ENCODE data around the gene B3GNT3. TPM values are rescaled to one million over a fixed set of nuclear protein-coding genes. Genes with fewer than 3 reads are reported as not detected.

Gene B3GNT3
- total RNA-seq, 3 donors from 2014 or later = 0.38 to 0.52 (median 0.45) TPM

GRCh38 chr19:17829855-17830566 is 35.1 kb downstream of the B3GNT3 start:
- no peak overlapping the region for H3K4me3 Mint-ChIP-seq
- peaks cover 41% of the 10 kb centered on the region for H3K36me3 Mint-ChIP-seq (ENCODE audit: insufficient read depth)
- H3K9me3 Mint-ChIP-seq = no peaks in the 10 kb centered on the region
- DNase-seq (no peak), ATAC-seq (no peak)
- no peaks in the 10 kb centered on the region for H3K27me3 Mint-ChIP-seq (ENCODE audit: low read depth)
- H3K4me1 Mint-ChIP-seq (ENCODE audit: low read depth) = no peaks in the 10 kb centered on the region

- DNase-seq = no peak
- Mint-ChIP-seq H3K4me1 (ENCODE audit: low read depth) (peaks cover 4% of the 10 kb centered on the region), H3K4me3 (no peak overlapping the region), H3K27me3 (ENCODE audit: low read depth) (no peaks in the 10 kb centered on the region), H3K36me3 (ENCODE audit: insufficient read depth) (peaks cover 46% of the 10 kb centered on the region), H3K9me3 (no peaks in the 10 kb centered on the region)
- peak; percentile 84 to 88 for ATAC-seq
Observed at GRCh38 chr19:17830567-17831418, 35.9 kb downstream of the B3GNT3 start.

GRCh38 chr19:17831419-17831888 is 36.5 kb downstream of the B3GNT3 start:
- Mint-ChIP-seq H3K4me1 (ENCODE audit: low read depth) (peaks cover 9% of the 10 kb centered on the region), H3K36me3 (ENCODE audit: insufficient read depth) (peaks cover 47% of the 10 kb centered on the region), H3K4me3 (no peak overlapping the region), H3K9me3 (no peaks in the 10 kb centered on the region), H3K27me3 (ENCODE audit: low read depth) (no peaks in the 10 kb centered on the region)
- ATAC-seq = no peak
- no peak for DNase-seq

GRCh38 chr19:17832443-17833208 is 37.7 kb downstream of the B3GNT3 start:
- H3K36me3 Mint-ChIP-seq (ENCODE audit: insufficient read depth) = peaks cover 48% of the 10 kb centered on the region
- DNase-seq (no peak), ATAC-seq (no peak)
- H3K4me3 Mint-ChIP-seq = no peak overlapping the region
- H3K9me3 Mint-ChIP-seq = no peaks in the 10 kb centered on the region
- H3K27me3 Mint-ChIP-seq (ENCODE audit: low read depth) = no peaks in the 10 kb centered on the region
- peaks cover 12% of the 10 kb centered on the region for H3K4me1 Mint-ChIP-seq (ENCODE audit: low read depth)

GRCh38 chr19:17834350-17835181 is 39.6 kb downstream of the B3GNT3 start:
- no peak for ATAC-seq
- Mint-ChIP-seq H3K36me3 (ENCODE audit: insufficient read depth) (peaks cover 52% of the 10 kb centered on the region), H3K4me3 (no peak overlapping the region)

GRCh38 chr19:17835182-17836006 is 40.5 kb downstream of the B3GNT3 start:
- Mint-ChIP-seq H3K36me3 (ENCODE audit: insufficient read depth) (peaks cover 53% of the 10 kb centered on the region), H3K27me3 (ENCODE audit: low read depth) (no peaks in the 10 kb centered on the region), H3K4me3 (no peak overlapping the region), H3K9me3 (no peaks in the 10 kb centered on the region), H3K4me1 (ENCODE audit: low read depth) (peaks cover 15% of the 10 kb centered on the region)
- no peak for ATAC-seq
- DNase-seq = no peak

More at GRCh38 chr19:17834350-17835181, 39.6 kb downstream of the B3GNT3 start:
- H3K4me1 Mint-ChIP-seq (ENCODE audit: low read depth) = peaks cover 15% of the 10 kb centered on the region
- no peak for DNase-seq
- no peaks in the 10 kb centered on the region for H3K9me3 Mint-ChIP-seq
- no peaks in the 10 kb centered on the region for H3K27me3 Mint-ChIP-seq (ENCODE audit: low read depth)

GRCh38 chr19:17836530-17836929 is 41.6 kb downstream of the B3GNT3 start:
- no peaks in the 10 kb centered on the region for H3K9me3 Mint-ChIP-seq
- H3K4me3 Mint-ChIP-seq = no peak overlapping the region
- peaks cover 18% of the 10 kb centered on the region for H3K4me1 Mint-ChIP-seq (ENCODE audit: low read depth)
- H3K36me3 Mint-ChIP-seq (ENCODE audit: insufficient read depth) = peaks cover 51% of the 10 kb centered on the region
- no peaks in the 10 kb centered on the region for H3K27me3 Mint-ChIP-seq (ENCODE audit: low read depth)
- DNase-seq = no peak
- ATAC-seq = no peak

- Mint-ChIP-seq H3K27me3 (ENCODE audit: low read depth) (no peaks in the 10 kb centered on the region), H3K4me1 (ENCODE audit: low read depth) (peaks cover 18% of the 10 kb centered on the region), H3K4me3 (no peak overlapping the region), H3K36me3 (ENCODE audit: insufficient read depth) (peaks cover 38% of the 10 kb centered on the region), H3K9me3 (no peaks in the 10 kb centered on the region)
- DNase-seq (no peak), ATAC-seq (no peak)
Observed at GRCh38 chr19:17837972-17838371, 43.0 kb downstream of the B3GNT3 start.

- Mint-ChIP-seq H3K4me3 (no peak overlapping the region), H3K36me3 (ENCODE audit: insufficient read depth) (peaks cover 43% of the 10 kb centered on the region), H3K27me3 (ENCODE audit: low read depth) (no peaks in the 10 kb centered on the region), H3K9me3 (no peaks in the 10 kb centered on the region), H3K4me1 (ENCODE audit: low read depth) (peaks cover 35% of the 10 kb centered on the region)
- DNase-seq (no peak), ATAC-seq (no peak)
Observed at GRCh38 chr19:17840019-17840418, 45.1 kb downstream of the B3GNT3 start.

- H3K4me1 Mint-ChIP-seq (ENCODE audit: low read depth) = peaks cover 40% of the 10 kb centered on the region
- H3K27me3 Mint-ChIP-seq (ENCODE audit: low read depth) = no peaks in the 10 kb centered on the region
- H3K4me3 Mint-ChIP-seq = no peak overlapping the region
- H3K9me3 Mint-ChIP-seq = no peaks in the 10 kb centered on the region
- ATAC-seq (no peak), DNase-seq (no peak)
- H3K36me3 Mint-ChIP-seq (ENCODE audit: insufficient read depth) = peaks cover 33% of the 10 kb centered on the region
Observed at GRCh38 chr19:17841371-17841809, 46.5 kb downstream of the B3GNT3 start.

- DNase-seq (peak; percentile 50), ATAC-seq (peak; percentile 83 to 86)
- H3K4me3 Mint-ChIP-seq = no peak overlapping the region
- H3K4me1 Mint-ChIP-seq (ENCODE audit: low read depth) = peaks cover 37% of the 10 kb centered on the region
- H3K36me3 Mint-ChIP-seq (ENCODE audit: insufficient read depth) = peaks cover 28% of the 10 kb centered on the region
- H3K27me3 Mint-ChIP-seq (ENCODE audit: low read depth) = no peaks in the 10 kb centered on the region
- no peaks in the 10 kb centered on the region for H3K9me3 Mint-ChIP-seq
Observed at GRCh38 chr19:17841810-17842662, 47.1 kb downstream of the B3GNT3 start.

- Mint-ChIP-seq H3K4me1 (ENCODE audit: low read depth) (peaks cover 37% of the 10 kb centered on the region), H3K27me3 (ENCODE audit: low read depth) (no peaks in the 10 kb centered on the region), H3K9me3 (no peaks in the 10 kb centered on the region), H3K4me3 (no peak overlapping the region), H3K36me3 (ENCODE audit: insufficient read depth) (peaks cover 27% of the 10 kb centered on the region)
- ATAC-seq (no peak), DNase-seq (no peak)
Observed at GRCh38 chr19:17842663-17843291, 47.8 kb downstream of the B3GNT3 start.

Data from activated T-cell treated with anti-CD3 and anti-CD28 coated beads, Interleukin-2, amount 50 U/mL, for 4 hours (primary cell).